ENCODE measurements around the gene ZBTB42. TPM values are rescaled to one million over a fixed set of nuclear protein-coding genes. Genes with fewer than 3 reads are reported as not detected.
A peak's percentile ranks its signal among the peaks of the same experiment; 100 is the strongest.

The ZBTB42 gene
- total RNA-seq, 1 donor from 2014 or later, result 23.5 TPM

GRCh38 chr14:104801520-104802393, 856 bp downstream of the ZBTB42 start:
- peak overlapping the region; percentile 78 to 80 for H3K27ac ChIP-seq
- no peaks in the 10 kb centered on the region for H3K27me3 ChIP-seq
- intact Hi-C loops (cut with DNase I), result no loop called here
- DNase-seq (ENCODE audit: low spot score in 2 of 2), result no peak
- no peaks in the 10 kb centered on the region for H3K36me3 ChIP-seq
- H3K9me3 ChIP-seq, result no peaks in the 10 kb centered on the region
- H3K4me3 ChIP-seq, result peak overlapping the region; percentile 75 to 77
- no peak for TF ChIP-seq CTCF (IDR thresholded peaks at IDR 0.05)
- H3K4me1 ChIP-seq, result peaks cover 13 to 18% of the 10 kb centered on the region in 2 donors

DNA sequence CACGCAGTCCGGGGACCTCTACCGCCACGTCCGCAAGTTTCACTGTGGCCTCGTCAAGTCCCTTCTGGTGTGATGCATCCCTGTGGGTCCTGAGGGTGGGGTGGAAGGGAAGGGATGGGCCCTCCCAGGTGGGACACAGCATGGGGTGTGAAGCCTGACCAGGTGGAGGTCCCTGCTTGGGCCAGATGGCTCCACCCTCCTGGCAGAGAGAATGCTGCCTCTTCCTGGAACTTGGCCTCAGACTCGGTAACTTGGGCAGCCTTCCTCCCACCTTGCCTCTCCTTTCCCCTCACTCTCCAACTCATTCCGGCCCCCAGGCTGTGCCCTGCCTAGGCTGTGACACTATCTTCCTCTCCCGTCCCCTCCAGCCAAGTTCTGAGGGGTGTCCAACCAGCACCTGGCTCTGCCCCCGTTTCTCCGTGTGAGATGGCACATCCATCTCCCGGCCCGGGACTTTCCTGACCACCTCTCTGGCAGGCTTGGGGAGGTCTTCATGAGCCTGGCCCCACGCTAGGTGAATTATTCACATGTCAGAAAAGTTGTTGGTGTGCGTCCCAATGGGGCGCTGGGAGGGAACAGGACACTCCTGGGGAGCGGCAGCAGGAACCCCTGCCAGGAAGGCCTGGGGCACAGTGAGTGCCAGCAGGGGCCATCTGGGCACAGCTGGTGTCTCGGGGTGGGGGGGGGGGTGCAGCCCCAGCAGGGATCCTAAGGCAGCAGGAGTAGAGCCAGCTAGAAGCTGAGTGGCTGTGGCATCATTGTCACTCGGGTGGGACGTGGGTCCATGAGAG, 1.7 kb downstream of the ZBTB42 start:
- Histone ChIP-seq H3K9me3 (no peaks in the 10 kb centered on the region), H3K27me3 (no peaks in the 10 kb centered on the region), H3K36me3 (no peaks in the 10 kb centered on the region), H3K4me1 (peaks cover 13 to 18% of the 10 kb centered on the region in 2 donors), H3K27ac (no peak overlapping the region), H3K4me3 (no peak overlapping the region)
- DNase-seq (ENCODE audit: low spot score in 2 of 2), result no peak
- TF ChIP-seq CTCF (IDR thresholded peaks at IDR 0.05), result no peak
- intact Hi-C loops (cut with DNase I), result no loop called here

DNA sequence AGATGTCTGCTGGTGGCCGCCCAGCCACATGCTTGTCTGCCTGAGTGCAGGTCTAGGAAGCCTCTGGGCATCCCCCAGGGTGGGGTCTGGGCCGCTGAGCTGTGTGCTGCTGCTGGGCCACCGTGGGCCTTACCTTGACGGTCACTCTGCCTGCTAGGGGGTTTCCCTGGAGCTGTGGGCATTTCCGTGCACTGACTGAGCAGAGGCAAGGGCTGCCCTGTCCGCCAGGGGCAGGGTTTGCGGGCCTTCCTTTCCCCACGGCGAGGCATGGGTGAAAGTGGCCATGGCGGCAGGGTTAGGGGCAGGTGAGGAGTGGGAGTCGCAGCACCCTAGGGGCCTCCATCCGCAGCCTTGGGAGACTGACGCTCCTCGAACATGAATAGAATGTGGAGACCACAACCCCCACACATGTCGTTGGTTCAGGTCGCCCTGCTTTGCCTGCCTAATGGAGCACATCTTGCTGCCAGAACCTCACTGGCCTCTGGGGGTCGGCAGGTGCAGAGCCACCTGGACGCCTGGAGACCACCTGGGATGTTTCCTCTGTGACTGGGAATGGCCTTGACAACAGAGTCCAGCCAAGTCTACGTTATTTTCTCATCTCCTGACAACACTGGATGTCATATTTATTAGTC, 2.5 kb downstream of the ZBTB42 start:
- Histone ChIP-seq H3K27ac (no peak overlapping the region), H3K4me3 (no peak overlapping the region), H3K9me3 (no peaks in the 10 kb centered on the region), H3K27me3 (no peaks in the 10 kb centered on the region), H3K36me3 (no peaks in the 10 kb centered on the region), H3K4me1 (peaks cover 13 to 18% of the 10 kb centered on the region in 2 donors)
- no peak for TF ChIP-seq CTCF (IDR thresholded peaks at IDR 0.05)
- DNase-seq (ENCODE audit: low spot score in 2 of 2), result no peak
- intact Hi-C loops (cut with DNase I), result no loop called here

DNA sequence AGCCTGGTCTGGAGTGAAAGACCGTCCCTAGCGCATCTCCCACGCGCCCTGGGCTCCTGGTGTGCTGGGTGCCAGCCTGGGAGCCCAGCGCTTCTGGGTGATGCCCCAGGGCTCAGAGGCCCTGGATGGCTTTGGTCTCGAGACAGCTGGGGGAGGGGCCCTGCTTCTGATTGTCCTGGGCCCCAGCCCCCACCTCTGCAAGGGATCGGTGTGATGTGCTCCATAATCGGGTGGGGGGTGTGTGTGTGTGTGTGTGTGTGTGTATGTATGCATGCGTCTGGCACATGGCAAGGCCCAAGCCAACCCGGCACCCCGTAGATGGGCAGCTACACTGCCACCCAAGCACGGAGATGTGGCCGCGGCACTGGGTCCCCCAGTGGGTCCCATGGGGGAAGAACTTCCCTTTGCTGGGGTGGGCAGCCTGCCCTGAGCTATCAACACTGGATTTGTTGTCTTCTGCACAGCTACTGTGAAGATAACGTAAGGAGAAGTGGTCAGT, 3.1 kb downstream of the ZBTB42 start:
- no peaks in the 10 kb centered on the region for H3K9me3 ChIP-seq
- H3K36me3 ChIP-seq, result no peaks in the 10 kb centered on the region
- DNase-seq (ENCODE audit: low spot score in 2 of 2), result no peak
- H3K4me3 ChIP-seq, result no peak overlapping the region
- intact Hi-C loops (cut with DNase I), result no loop called here
- TF ChIP-seq CTCF (IDR thresholded peaks at IDR 0.05), result no peak
- H3K27ac ChIP-seq, result no peak overlapping the region
- H3K27me3 ChIP-seq, result no peaks in the 10 kb centered on the region
- H3K4me1 ChIP-seq, result peaks cover 13 to 18% of the 10 kb centered on the region in 2 donors

DNA sequence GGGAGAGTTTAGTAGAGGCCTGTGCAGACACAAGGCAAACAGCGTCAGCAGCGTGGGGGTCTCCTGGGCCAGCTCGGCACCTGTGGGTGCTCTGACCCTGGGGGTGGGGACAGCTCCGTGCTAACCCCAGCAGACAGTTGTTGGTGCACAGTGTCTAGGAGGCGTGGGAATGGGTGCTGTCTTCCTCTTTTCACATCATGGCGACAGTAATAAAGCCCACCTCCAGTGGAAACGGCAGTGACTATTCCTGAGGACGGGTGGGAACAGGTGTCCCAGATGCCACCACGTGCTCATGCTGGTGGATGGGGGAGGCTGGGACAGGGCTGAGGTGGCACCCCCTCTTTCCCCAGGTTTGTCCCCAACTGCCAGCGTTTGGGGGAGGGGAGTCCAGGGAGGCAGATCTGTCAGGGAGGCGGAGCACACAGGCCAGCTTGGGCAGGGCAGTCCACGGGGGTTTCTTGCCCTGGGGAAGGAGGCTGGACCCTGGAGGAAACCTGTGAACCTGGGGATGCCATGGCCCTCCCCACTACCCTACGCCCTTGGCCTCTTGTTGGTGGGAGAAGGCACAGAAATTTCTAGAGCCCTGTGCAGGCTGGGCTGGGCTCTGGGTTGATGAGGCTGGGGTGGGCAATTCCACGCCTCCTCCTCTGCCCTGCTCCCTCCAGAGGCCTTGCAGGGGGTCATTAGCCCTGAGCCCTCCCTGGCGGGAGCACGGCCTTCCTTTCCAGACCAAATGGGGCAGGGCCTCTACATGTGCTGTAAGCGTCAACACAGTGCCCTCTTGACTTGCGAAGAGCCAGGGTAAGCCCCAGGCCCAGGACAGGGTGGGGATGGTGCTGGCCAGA, 3.8 kb downstream of the ZBTB42 start:
- no peak for TF ChIP-seq CTCF (IDR thresholded peaks at IDR 0.05)
- Histone ChIP-seq H3K9me3 (no peaks in the 10 kb centered on the region), H3K27ac (peak overlapping the region; percentile 19 to 38), H3K36me3 (no peaks in the 10 kb centered on the region), H3K4me1 (peaks cover 11 to 15% of the 10 kb centered on the region in 2 donors), H3K4me3 (no peak overlapping the region), H3K27me3 (no peaks in the 10 kb centered on the region)
- no peak for DNase-seq (ENCODE audit: low spot score in 2 of 2)
- intact Hi-C loops (cut with DNase I), result no loop called here
